ENCODE measurements around the gene NFKBIL1. TPM values are rescaled to one million over a fixed set of nuclear protein-coding genes. Genes with fewer than 3 reads are reported as not detected.
A peak's percentile ranks its signal among the peaks of the same experiment; 100 is the strongest.
"Not testable (repeated sequence)": the region's sequence is repeated elsewhere in the genome, so short reads cannot be mapped to it uniquely, and the experiment has no call there.

NFKBIL1 gene
- 28.7 and 33.2 TPM in 2 replicates for total RNA-seq
- long read RNA-seq, partial matches to known transcripts: 1 of 7 reads
- long read RNA-seq, other reads (novel, unspliced or antisense): 1 of 7 reads

- Mint-ChIP-seq H3K27me3 (ENCODE audit: unreplicated experiment) (no peaks in the 10 kb centered on the region), H3K9me3 (ENCODE audit: unreplicated experiment) (no peaks in the 10 kb centered on the region), H3K4me1 (ENCODE audit: unreplicated experiment) (peaks cover 47% of the 10 kb centered on the region), H3K36me3 (ENCODE audit: unreplicated experiment) (peaks cover 14% of the 10 kb centered on the region), H3K27ac (ENCODE audit: unreplicated experiment) (peak within 1 kb of the TSS; percentile 86), H3K4me3 (ENCODE audit: unreplicated experiment) (peak within 1 kb of the TSS; percentile 86)
- TF ChIP-seq CTCF (IDR thresholded peaks at IDR 0.05): no peak
- DNase-seq (ENCODE audit: extremely low spot score, unreplicated experiment): peak; percentile 96
These were observed at the start of gene NFKBIL1 for GRCh38 chr6:31546958-31547726. Gene NFKBIL1, plus strand, starts transcription at chr6:31547608. Its CDS starts 87 bp downstream, at chr6:31547695.

- Mint-ChIP-seq H3K9me3 (ENCODE audit: unreplicated experiment) (peaks cover 7% of the 10 kb centered on the region), H3K27ac (ENCODE audit: unreplicated experiment) (peak overlapping the region; percentile 91), H3K36me3 (ENCODE audit: unreplicated experiment) (peaks cover 6% of the 10 kb centered on the region), H3K4me3 (ENCODE audit: unreplicated experiment) (peak overlapping the region; percentile 83), H3K27me3 (ENCODE audit: unreplicated experiment) (no peaks in the 10 kb centered on the region), H3K4me1 (ENCODE audit: unreplicated experiment) (peaks cover 52% of the 10 kb centered on the region)
- no peak for TF ChIP-seq CTCF (IDR thresholded peaks at IDR 0.05)
- DNase-seq (ENCODE audit: extremely low spot score, unreplicated experiment): no peak
These were observed 48.7 kb upstream of the NFKBIL1 start for GRCh38 chr6:31498748-31499147.

GRCh38 chr6:31499648-31500047 is 47.8 kb upstream of the NFKBIL1 start:
- not testable (repeated sequence) for DNase-seq (ENCODE audit: extremely low spot score, unreplicated experiment); H3K36me3 Mint-ChIP-seq (ENCODE audit: unreplicated experiment); H3K9me3 Mint-ChIP-seq (ENCODE audit: unreplicated experiment); H3K27ac Mint-ChIP-seq (ENCODE audit: unreplicated experiment); H3K27me3 Mint-ChIP-seq (ENCODE audit: unreplicated experiment)
- Mint-ChIP-seq H3K4me3 (ENCODE audit: unreplicated experiment) (peak overlapping the region; percentile 83), H3K4me1 (ENCODE audit: unreplicated experiment) (peaks cover 51% of the 10 kb centered on the region)

- no peak for DNase-seq (ENCODE audit: extremely low spot score, unreplicated experiment)
- H3K27me3 Mint-ChIP-seq (ENCODE audit: unreplicated experiment): no peaks in the 10 kb centered on the region
These were observed 44.8 kb upstream of the NFKBIL1 start for GRCh38 chr6:31502586-31502985.

GRCh38 chr6:31509036-31509435 is 38.4 kb upstream of the NFKBIL1 start:
- peaks cover 21% of the 10 kb centered on the region for H3K36me3 Mint-ChIP-seq (ENCODE audit: unreplicated experiment)
- H3K9me3 Mint-ChIP-seq (ENCODE audit: unreplicated experiment); H3K4me1 Mint-ChIP-seq (ENCODE audit: unreplicated experiment); H3K27ac Mint-ChIP-seq (ENCODE audit: unreplicated experiment); H3K4me3 Mint-ChIP-seq (ENCODE audit: unreplicated experiment); H3K27me3 Mint-ChIP-seq (ENCODE audit: unreplicated experiment): not testable (repeated sequence)
- DNase-seq (ENCODE audit: extremely low spot score, unreplicated experiment): peak; percentile 62

More at GRCh38 chr6:31502586-31502985, 44.8 kb upstream of the NFKBIL1 start:
- peaks cover 13% of the 10 kb centered on the region for H3K36me3 Mint-ChIP-seq (ENCODE audit: unreplicated experiment)
- peaks cover 7% of the 10 kb centered on the region for H3K9me3 Mint-ChIP-seq (ENCODE audit: unreplicated experiment)
- no peak overlapping the region for H3K4me3 Mint-ChIP-seq (ENCODE audit: unreplicated experiment)
- H3K27ac Mint-ChIP-seq (ENCODE audit: unreplicated experiment): no peak overlapping the region
- H3K4me1 Mint-ChIP-seq (ENCODE audit: unreplicated experiment): peaks cover 25% of the 10 kb centered on the region
- TF ChIP-seq CTCF (IDR thresholded peaks at IDR 0.05): no peak

GRCh38 chr6:31510007-31510406 is 37.4 kb upstream of the NFKBIL1 start:
- Mint-ChIP-seq H3K4me3 (ENCODE audit: unreplicated experiment) (no peak overlapping the region), H3K4me1 (ENCODE audit: unreplicated experiment) (no peaks in the 10 kb centered on the region), H3K9me3 (ENCODE audit: unreplicated experiment) (no peaks in the 10 kb centered on the region), H3K27me3 (ENCODE audit: unreplicated experiment) (no peaks in the 10 kb centered on the region), H3K27ac (ENCODE audit: unreplicated experiment) (no peak overlapping the region), H3K36me3 (ENCODE audit: unreplicated experiment) (peaks cover 21% of the 10 kb centered on the region)
- no peak for TF ChIP-seq CTCF (IDR thresholded peaks at IDR 0.05)
- DNase-seq (ENCODE audit: extremely low spot score, unreplicated experiment): peak; percentile 54
